DMS53 (cell line): Measurements from ENCODE around the gene HGS.
A peak's percentile ranks its signal among the peaks of the same experiment; 100 is the strongest.

Experiments used
- DNase-seq: peaks from one replicate; lab custom pipeline; 2025; lab: John Stamatoyannopoulos, UW

HGS gene, protein sequence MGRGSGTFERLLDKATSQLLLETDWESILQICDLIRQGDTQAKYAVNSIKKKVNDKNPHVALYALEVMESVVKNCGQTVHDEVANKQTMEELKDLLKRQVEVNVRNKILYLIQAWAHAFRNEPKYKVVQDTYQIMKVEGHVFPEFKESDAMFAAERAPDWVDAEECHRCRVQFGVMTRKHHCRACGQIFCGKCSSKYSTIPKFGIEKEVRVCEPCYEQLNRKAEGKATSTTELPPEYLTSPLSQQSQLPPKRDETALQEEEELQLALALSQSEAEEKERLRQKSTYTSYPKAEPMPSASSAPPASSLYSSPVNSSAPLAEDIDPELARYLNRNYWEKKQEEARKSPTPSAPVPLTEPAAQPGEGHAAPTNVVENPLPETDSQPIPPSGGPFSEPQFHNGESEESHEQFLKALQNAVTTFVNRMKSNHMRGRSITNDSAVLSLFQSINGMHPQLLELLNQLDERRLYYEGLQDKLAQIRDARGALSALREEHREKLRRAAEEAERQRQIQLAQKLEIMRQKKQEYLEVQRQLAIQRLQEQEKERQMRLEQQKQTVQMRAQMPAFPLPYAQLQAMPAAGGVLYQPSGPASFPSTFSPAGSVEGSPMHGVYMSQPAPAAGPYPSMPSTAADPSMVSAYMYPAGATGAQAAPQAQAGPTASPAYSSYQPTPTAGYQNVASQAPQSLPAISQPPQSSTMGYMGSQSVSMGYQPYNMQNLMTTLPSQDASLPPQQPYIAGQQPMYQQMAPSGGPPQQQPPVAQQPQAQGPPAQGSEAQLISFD

DNA sequence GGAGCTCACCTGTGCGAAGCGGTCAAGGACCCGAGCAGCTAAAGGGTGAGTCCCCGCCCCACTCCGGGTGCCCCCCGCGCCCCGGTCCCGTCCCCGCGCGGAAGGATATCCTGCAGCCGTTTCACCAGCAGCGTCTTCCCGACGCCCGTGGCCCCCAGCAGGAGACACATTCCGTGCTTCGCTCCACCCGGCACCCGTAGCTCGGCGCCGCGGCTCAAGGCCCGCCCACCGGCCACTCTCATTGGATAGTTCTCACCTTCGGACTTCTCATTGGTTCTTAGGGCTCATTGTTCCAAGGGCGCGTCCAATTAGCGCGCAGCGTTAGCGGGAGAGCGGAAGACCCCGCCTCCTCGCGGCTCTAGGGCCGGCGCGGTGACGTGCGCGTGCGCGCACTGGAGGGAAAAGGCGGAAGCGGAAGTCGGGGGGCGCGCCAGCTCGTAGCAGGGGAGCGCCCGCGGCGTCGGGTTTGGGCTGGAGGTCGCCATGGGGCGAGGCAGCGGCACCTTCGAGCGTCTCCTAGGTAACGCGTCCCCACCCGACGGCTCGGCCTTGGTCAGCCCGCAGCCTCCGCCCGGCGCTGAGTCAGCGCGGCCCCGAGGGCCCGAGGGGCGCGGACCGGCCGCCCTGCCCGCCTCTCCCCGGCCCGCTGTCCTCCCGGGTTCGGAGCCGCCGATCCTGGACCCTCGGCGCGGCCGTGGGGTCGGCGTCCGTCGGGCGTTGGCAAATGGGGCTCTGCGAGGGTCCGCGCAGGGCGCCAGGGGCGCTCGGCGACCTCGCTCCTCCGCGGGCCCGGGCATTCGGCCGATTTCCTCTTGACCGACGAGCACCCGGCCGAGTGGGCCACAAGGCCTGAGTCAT is at the start of gene HGS, which contains the start of gene ARL16:
TSS of gene HGS (plus strand) at position 428 of the 858 bp plus-strand sequence. CDS start at position 484, 56 bp downstream.
TSS of gene ARL16 (minus strand) at position 214 of the 858 bp plus-strand sequence. CDS start at position 170, 44 bp downstream.
- DNase-seq, result peak; percentile 100

DNA sequence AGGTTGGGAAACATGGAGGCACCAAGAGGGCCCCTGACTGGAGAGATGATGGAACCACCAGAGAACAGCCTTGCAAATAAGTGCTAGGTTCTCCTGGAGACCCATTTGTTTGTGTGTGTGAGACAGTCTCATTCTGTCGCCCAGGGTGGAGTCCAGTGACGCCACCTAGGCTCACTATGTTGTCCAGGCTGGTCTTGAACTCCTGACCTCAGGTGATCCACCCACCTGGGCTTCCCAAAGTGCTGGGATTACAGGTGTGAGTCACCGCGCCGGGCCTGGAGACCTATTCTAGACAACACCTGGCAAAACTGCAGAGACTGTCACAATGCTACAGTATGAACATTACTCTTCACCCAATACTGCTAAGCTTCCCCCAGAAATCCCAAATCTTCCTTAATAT is 48.4 kb upstream of the HGS start:
- peak; percentile 48 for DNase-seq

DNA sequence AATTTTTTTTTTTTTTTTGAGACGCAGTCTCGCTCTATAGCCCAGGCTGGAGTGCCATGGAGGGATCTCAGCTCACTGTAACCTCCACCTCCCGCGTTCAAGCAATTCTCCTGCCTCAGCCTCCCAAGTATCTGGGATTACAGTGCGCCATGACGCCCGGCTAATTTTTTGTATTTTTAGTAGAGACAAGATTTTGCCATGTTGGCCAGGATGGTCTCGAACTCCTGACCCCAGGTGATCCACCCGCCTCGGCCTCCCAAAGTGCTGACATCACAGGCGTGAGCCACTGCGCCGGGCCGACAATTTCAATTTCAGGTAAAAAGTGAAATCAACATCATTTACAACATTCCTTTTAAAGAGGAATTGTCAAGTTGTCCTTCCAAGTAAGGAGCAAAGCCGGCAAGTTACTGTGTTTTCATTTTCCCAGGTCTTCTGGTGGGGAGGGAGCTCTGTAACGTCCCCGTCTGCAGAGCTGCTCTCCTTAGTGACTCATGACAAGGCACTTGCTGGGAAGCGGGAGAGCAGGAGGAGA is 47.8 kb upstream of the HGS start:
- peak; percentile 78 for DNase-seq

DNA sequence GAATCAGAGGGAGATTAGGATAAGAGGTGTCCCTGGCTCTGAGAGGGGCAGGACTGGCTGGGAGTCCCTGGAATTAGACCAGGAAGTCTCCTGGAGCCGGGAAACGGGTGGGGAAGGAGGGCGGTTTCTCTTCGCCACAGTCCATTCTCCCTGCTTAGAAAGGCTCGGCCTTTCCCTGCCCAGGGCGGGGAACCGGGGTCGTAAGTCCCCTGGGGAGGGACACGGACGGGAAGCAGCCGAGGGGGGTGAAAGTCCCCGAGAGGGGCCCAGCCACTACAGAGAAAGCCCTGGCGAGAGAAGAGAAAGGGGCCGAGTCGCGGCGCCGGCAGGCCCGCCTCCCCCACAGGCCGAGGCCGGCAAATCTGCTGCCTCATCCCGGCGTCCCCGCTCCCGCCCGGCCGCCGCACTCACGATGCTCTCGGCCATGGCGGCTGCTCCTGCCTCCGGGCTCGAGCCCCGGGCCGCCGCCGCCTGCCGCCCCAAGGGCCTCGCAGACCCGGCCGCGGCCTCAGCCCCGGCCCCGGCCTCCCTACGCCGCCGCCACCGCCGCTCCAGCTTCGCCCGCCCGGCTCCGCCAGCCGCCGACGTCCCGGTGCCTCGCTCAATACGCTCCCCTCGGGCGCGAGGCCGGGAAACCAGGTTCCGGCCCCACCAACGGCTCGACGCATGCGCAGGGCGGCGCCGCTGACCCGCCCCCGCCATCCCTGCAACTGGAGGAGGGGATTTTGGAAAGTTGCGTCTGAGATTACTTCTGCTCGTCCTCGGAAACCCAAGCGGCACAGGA is 47.1 kb upstream of the HGS start, which contains the start of the genes NPLOC4 and TSPAN10:
TSS of gene NPLOC4 (minus strand) at position 608 of the 784 bp plus-strand sequence. CDS start at position 426, 182 bp downstream.
TSS of gene TSPAN10 (plus strand) at position 692 of the 784 bp plus-strand sequence. CDS start 5,217 bp downstream, outside the sequence.
- DNase-seq, result peak; percentile 90

DNA sequence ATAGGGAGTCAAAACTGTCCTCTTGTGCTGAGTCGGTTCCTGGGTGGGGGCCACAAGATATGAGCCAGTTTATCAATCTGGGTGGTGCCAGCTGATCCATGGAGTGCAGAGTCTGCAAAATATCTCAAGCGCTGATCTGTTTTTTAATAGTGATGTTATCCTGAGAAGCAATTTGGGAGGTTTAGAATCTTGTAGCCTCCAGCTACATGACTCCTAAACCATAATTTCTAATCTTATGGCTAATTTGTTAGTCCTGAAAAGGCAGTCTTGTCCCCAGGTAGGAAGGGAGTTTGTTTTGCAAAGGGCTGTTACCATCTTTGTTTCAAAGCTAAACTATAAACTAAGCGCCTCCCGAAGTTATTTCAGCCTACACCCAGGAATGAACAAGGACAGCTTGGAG is 45.1 kb upstream of the HGS start:
- no peak for DNase-seq

DNA sequence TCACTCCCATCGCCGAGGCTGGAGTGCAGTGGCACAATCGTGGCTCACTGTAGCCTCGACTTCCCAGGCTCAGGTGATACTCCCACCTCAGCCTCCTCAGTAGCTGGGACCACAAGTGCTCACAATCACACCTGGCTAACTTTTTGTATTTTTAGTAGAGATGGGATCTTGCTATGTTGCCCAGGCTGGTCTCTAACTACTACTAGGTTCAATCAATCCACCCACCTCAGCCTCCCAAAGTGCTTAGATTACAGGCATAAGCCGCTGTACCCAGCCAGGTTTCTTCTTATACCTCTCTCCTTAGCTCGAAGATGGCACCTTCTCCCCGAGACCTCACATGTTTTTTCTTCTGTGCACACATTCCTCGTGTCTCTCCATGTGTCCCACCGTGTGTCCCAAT is 43.8 kb upstream of the HGS start:
- DNase-seq, result no peak

DNA sequence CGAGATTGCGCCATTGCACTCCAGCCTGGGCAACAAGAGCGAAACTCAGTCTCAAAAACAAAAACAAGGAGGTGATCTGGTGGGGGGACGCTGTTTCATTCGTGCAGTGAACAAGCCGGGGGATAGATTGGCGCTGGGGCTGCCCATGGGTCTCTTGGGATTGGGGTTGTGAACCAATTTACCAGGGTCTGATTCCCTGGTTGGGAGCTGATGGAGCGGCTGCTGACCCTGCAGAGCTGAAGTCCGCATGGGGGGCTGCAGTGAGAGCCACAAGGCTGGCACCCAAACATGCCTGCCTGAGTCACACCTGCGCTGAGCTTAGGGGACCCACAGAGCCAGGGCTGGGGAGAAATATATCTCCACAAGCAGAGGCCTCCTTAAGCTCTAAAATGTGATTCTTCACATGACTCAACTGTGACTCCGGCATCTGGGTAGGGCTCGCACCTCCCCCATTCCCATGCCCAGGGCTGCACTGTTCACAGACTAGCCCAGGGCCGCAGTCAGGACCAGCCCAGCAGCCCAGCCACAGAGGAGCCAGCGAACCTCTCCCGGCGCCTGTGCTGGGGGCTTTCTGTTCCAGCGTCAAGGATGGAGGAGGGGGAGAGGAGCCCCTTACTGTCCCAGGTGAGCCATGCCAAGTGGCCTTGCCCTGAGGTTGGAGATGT is 41.9 kb upstream of the HGS start:
- no peak for DNase-seq

DNA sequence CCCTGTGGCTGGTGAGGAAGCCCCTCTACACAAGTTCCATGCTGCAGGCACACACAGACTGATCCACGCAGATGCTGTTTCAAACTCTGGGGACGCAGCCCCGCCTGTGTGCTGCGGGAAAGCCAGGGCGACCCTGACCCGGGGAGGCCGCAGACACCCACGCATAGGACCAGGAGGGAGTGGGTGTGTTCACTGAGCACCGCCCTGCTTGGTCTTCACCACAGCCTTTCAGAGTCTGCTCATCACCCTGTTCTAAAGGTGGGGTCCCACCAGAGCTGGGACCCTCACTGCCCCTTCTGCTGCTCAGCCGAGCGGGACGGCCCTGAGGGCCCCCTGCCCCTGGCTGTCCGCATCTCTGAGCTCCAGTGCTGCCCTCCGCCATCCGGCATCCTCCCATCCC is 39.3 kb upstream of the HGS start:
- no peak for DNase-seq

DNA sequence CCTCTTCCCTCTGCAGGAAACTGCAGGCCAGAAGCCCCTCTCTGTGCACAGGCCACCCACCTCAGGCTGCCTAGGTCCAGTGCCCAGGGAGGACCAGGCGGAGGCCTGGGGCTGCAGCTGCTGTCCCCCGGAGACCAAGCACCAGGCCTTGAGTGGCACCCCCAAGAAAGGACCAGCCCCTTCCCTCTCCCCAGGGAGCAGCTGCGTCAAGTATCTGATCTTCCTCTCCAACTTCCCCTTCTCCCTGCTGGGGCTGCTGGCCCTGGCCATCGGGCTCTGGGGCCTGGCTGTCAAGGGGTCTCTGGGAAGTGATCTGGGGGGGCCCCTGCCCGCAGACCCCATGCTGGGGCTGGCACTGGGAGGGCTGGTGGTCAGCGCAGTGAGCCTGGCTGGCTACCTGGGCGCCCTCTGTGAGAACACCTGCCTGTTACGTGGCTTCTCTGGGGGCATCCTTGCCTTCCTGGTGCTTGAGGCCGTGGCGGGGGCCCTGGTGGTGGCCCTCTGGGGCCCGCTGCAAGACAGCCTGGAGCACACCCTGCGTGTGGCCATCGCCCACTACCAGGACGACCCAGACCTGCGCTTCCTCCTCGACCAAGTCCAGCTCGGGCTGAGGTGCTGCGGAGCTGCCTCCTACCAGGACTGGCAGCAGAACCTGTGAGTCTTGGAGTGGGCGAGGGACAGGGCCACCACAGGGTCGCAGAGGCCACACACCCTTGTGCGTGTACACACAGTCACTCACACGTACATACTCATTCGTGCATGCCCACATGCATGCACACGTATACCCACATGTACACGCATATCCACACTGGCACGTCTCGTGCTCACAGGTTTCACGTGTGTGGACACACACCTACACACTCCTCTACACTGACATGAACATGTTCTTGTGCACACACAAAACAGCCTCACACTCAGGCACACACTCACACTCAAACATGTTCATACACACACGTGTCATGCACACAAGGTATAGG is 38.5 kb upstream of the HGS start:
- DNase-seq, result no peak

DNA sequence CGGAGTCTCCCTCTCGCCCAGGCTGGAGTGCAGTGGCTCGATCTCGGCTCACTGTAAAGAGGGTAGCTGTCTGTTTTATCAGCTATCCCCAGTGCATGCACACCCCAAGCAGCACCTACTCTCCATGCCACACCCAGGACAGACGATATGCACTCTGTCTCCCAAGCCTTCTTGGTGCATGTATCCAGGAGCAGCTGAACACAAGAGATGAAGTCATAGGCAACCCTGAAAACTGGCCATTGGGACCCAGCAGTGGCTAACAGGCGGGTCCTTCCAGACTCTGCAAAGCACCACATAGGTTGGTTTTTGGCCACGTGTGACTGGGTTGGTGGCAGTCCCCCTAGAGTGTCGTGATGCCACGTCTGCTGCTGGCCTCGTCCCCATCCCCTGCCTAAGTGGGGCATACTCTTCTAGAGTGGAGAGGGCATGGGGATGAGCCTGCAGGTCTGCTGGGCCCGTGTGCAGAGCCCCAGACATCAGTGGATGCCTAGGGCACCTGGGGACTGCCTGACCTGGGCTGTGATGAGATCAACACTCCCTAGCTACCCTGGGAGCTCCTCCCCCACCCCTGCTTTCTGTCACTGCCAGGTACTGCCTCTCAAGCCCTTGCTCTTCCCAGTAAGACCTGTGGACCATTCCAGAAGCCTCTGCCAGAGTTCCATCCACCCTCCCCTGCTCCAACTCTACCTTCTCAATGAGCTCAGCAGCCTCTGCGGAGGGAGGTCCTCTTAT is 36.8 kb upstream of the HGS start:
- DNase-seq, result peak; percentile 50

DNA sequence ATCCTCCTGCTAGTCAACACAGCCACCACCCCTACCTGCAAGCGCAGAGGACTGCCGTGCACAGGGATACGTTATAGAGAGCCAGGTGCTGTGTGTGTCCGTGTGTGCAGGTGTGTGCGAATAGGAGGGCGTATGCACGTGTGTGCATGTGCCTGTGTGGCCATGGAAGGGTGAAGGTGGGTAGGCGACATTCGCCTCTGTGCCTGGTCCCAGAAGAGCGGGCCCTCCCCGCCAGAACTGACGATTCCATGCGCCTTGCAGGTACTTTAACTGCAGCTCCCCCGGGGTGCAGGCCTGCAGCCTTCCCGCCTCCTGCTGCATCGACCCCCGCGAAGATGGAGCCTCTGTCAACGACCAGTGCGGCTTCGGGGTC is 36.2 kb upstream of the HGS start:
- no peak for DNase-seq

DNA sequence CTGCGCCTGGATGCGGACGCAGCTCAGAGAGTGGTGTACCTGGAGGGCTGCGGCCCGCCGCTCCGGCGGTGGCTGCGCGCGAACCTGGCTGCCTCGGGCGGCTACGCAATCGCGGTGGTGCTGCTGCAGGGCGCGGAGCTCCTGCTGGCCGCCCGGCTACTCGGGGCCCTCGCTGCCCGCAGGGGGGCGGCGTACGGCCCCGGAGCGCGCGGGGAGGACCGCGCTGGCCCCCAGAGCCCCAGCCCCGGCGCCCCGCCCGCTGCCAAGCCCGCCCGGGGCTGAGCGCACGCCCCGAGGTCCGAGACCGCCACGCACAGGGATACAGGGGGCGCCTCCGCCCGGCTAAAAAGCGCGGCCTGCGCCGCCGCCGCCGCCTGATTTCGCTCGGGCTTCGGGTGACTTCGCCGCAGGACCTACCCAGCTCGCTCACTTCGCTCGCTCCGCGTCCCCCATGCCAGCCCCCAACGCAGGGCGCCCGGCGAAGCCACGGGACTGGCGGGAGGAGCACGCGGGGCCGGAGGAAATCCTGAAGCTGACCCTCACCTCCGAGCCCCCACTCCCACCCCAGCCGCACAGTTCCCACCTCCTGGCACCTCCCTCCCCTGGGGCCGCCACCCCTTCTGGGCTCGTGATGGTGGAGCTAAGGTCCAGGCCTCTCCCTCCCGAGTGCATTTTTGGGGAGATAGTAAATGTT is 35.7 kb upstream of the HGS start:
- no peak for DNase-seq

DNA sequence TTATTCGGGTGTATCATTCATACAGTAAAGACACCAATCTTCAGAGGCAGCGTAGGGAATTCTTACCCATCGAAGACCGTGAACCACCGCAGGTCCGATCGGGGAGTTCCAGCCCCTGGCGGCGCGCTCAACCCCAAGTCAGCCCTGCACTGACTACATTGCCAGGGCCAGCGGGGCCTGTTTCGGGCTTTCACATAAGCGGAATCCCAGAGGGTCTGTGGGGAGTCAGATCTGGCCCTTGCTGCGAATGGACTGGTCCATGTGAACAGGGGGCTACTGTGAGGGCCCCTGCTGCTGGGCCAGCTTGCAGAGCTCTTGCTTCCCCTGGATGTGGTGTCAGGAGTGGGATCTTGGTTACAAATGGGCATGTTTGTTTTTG is 35.1 kb upstream of the HGS start:
- no peak for DNase-seq

DNA sequence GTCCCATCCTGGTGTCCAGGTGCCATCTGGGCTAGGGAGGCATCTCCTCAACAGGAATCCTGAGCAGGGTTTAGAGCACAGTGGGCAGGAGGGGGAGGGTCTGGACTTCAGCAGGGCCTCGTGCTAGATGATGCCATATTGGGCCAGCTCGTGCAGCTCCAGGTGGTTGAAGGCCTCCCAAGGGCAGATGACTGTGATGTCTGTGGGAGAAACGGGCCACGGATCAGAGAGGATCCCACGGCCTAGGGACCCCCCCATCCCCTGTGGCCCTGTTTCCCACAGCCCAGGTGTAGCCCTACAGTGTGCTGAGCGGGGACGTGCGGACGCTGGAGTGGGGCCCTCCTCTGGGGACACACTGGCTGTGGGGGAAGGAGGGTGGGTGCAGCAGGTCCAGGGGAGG is 32.9 kb upstream of the HGS start:
- no peak for DNase-seq

DNA sequence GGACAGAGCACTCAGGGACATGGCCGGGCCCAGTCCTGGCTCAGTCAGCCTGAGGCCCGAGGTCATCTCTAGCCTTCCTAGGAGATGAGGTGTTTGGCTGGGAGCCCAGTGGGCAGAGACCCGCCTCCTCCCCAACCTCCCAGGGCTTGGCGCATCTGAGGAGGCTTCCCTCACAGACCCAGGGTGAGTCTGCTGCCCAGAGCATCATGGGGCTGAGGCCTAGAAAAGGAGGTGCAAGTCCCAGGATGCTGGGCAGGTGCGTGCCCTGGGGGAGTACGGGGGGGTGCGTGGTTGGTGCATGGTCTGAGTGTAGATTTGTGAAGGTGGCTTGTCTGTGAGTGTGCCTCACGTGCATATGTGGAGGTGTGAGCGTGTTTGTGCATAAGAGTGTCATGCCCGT is 32.1 kb upstream of the HGS start:
- DNase-seq, result peak; percentile 72

DNA sequence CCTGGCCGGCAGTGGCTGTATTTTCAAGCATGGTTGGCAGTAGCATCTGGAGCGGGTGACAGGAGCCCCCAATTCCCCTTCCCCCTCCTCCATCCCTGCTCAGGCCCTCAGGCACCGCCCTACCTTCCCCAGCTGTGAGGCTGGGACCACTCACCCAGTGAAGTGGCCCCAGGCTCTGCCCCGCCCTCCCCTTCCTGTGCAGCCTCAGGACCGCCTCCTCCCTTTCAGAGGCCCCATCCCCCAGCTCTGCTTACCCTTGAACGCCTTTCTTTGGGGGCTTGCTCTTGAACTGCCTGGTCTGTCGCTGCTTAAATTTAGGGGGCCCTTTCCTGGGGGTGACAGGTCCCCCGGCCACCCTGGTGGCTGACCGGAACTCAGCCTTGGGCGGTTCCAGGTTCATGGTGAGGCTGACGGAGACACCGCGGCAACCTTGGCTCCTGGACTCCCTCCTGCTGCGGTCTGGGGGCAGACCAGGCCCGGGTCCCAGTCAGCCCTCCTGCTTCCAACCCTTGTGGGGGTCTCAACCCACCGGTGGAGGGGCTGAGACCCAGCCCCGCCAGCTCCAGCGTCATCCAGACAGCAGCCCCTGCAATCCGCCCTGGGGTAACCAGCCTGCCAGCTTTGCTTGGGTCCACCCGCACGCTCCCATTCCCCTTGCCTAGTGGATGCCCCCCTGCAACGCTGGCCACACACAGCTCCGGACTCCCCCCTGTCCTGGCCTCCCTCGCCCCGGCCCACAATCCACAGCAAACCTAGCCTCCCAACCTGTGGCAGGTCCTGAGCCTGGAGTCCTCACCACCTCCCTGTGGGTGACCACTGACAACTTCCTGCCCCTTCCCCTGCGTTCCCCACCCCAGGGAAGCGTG is 30.7 kb upstream of the HGS start:
- no peak for DNase-seq
